Measurements from ENCODE around the gene OCSTAMP. TPM values are rescaled to one million over a fixed set of nuclear protein-coding genes. Genes with fewer than 3 reads are reported as not detected.
A peak's percentile ranks its signal among the peaks of the same experiment; 100 is the strongest.

Gene OCSTAMP
- total and polyA plus RNA-seq, 12 donors = 0.16 to 0.17 TPM; not detected in 10

DNA sequence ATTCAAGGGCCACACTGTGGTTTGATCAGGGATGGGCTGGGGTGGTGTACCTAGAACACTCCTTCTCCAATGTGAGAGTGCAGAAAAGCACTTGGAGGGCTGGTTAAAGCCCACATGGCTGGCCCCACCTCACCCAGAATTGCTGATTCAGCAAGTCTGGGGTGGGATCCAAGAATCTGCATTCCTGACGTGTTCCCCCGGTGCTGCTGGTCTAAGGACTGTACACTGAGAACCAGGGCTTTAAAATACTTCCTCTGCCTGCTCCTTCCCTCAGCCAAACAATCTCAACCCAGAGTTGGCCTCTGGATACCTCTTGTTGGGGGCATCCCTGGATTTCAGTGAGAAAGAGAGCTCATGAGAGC, 13.4 kb upstream of the OCSTAMP start:
- Histone ChIP-seq H3K36me3 (replicated peaks in 1 of 2) (no peaks in the 10 kb centered on the region), H3K27ac (no peak overlapping the region), H3K4me3 (no peak overlapping the region), H3K4me1 (replicated peaks in 1 of 2) (peaks cover 0 to 4% of the 10 kb centered on the region in 2 donors), H3K9me3 (replicated peaks in 1 of 3) (no peaks in the 10 kb centered on the region), H3K27me3 (no peaks in the 10 kb centered on the region)
- intact Hi-C loops (cut with DNase I) = no loop called here
- DNase-seq = no peak
- 62 to 74% (median 68%) methylated on average over 2 of the region's 2 CpGs for WGBS, 4 donors
- TF ChIP-seq, protein P1, sequence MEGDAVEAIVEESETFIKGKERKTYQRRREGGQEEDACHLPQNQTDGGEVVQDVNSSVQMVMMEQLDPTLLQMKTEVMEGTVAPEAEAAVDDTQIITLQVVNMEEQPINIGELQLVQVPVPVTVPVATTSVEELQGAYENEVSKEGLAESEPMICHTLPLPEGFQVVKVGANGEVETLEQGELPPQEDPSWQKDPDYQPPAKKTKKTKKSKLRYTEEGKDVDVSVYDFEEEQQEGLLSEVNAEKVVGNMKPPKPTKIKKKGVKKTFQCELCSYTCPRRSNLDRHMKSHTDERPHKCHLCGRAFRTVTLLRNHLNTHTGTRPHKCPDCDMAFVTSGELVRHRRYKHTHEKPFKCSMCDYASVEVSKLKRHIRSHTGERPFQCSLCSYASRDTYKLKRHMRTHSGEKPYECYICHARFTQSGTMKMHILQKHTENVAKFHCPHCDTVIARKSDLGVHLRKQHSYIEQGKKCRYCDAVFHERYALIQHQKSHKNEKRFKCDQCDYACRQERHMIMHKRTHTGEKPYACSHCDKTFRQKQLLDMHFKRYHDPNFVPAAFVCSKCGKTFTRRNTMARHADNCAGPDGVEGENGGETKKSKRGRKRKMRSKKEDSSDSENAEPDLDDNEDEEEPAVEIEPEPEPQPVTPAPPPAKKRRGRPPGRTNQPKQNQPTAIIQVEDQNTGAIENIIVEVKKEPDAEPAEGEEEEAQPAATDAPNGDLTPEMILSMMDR (IDR thresholded peaks at IDR 0.05) = no peak
- TF ChIP-seq POLR2A (IDR thresholded peaks at IDR 0.05) = no peak

DNA sequence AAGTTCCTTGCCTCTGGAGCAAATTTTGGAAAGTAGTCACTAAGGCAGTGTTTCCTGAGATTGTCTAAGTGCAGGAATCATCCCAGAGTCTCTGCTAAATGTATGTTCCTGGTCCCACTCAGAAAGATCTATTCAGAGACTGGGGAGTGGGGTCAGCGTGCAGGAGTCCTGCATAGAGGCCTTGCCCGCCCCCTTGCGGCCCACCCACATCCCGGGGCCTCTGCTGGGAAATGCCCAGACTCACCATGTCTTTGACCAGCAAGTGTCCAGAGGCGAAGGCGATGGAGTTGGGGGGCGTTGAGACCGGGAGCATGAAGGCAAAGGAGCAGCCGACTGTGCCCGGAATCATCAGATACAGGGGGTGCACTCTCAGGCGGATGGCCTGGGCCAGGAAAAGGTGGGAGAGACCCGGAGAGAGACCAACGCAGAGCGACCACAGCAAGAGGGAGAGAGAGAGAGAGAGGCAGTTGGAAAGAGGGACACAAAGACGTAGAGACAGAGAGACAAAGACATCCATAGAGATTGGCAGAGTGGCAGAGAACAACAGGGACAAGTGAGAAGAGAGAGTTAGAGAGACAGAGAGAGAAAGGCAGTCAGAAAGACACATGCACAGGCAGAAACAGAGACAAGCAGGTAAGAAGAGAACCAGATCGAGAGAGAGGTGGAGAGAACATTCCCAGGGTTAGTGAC, 12.9 kb upstream of the OCSTAMP start:
- Histone ChIP-seq H3K36me3 (replicated peaks in 1 of 2) (no peaks in the 10 kb centered on the region), H3K4me1 (replicated peaks in 1 of 2) (peaks cover 0 to 4% of the 10 kb centered on the region in 2 donors), H3K9me3 (replicated peaks in 1 of 3) (no peaks in the 10 kb centered on the region), H3K27me3 (no peaks in the 10 kb centered on the region), H3K27ac (peak overlapping the region in 1 of 5 donors; percentile 38), H3K4me3 (peak overlapping the region in 1 of 4 donors; percentile 18)
- WGBS, 4 donors = 85 to 91% (median 89%) methylated on average over 16 of the region's 16 CpGs
- TF ChIP-seq, protein P1 (IDR thresholded peaks at IDR 0.05) = no peak
- no peak for TF ChIP-seq POLR2A (IDR thresholded peaks at IDR 0.05)
- no peak for DNase-seq
- intact Hi-C loops (cut with DNase I) = no loop called here

DNA sequence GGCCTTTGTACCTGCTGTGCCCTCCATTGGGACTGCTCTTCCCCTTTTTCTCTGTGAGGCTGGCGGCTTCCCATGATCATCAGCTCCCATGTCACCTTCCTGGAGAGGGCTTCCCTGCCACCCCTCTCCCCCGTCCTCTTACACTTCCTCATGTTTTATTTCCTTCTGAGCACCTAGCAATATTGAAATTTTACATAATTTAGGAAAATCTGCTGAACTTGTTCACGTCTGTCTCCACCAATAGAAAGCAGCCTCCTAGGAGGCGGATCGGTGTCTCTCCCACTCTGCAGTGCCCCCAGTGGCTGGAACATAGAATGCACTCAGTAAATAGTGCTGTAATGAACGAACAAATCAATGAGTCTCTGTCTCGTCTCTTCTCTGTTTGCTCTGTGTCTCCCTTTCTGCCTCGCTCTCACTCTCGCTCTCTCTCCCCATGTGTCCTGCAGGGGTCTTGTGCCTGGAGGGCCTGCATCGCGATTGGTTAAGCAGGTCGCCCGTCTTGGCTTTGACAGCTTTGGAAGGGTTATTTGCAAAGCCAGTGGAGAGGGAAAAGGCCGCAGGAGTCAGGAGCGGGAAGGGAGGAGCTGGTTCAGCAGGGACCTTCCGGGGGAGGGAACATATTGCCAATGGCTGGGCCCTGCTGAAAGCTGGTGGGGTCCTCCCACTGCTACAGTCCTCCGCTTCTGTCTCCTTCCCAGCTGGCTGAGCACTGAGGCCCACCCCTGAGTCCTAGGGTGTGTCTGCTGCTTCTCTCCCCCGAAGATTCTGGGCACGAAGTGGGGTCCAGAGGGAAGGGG, 12.1 kb upstream of the OCSTAMP start:
- Histone ChIP-seq H3K4me1 (replicated peaks in 1 of 2) (peaks cover 0 to 4% of the 10 kb centered on the region in 2 donors), H3K27ac (peak overlapping the region in 2 of 5 donors; percentile 30 to 38), H3K9me3 (replicated peaks in 1 of 3) (no peaks in the 10 kb centered on the region), H3K27me3 (no peaks in the 10 kb centered on the region), H3K4me3 (peak overlapping the region in 1 of 4 donors; percentile 18), H3K36me3 (replicated peaks in 1 of 2) (no peaks in the 10 kb centered on the region)
- DNase-seq = peak; percentile 60 to 90 (median 73)
- WGBS, 4 donors = 17 to 20% (median 19%) methylated on average over 19 of the region's 19 CpGs
- TF ChIP-seq, protein P1 (IDR thresholded peaks at IDR 0.05) = peak; percentile 66 to 95 (median 90)
- no peak for TF ChIP-seq POLR2A (IDR thresholded peaks at IDR 0.05)
- intact Hi-C loops (cut with DNase I) = no loop called here

DNA sequence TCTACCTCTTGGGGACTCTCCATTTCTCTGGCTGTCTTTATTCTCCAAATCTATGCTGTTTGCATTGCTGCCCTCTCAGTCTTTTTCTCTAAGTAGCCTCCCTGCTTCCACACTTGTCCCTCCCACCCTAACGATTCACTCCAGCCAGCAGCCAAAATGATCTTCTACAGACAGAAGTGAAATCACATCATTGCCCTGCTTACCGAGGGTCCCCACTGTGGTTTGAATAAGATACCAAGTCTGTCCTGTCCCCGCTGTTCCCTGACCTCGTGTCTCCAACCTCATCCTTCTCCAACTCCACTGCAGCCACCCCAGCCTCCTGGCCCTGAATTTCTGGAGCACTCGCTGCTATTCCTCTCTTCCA, 11.5 kb upstream of the OCSTAMP start:
- Histone ChIP-seq H3K27me3 (no peaks in the 10 kb centered on the region), H3K36me3 (replicated peaks in 1 of 2) (no peaks in the 10 kb centered on the region), H3K9me3 (replicated peaks in 1 of 3) (no peaks in the 10 kb centered on the region), H3K4me1 (replicated peaks in 1 of 2) (peaks cover 0 to 4% of the 10 kb centered on the region in 2 donors), H3K4me3 (peak overlapping the region in 1 of 4 donors; percentile 18), H3K27ac (peak overlapping the region in 2 of 5 donors; percentile 30 to 38)
- DNase-seq = no peak
- WGBS, 4 donors = 34 to 49% (median 37%) methylated on average over 5 of the region's 5 CpGs
- intact Hi-C loops (cut with DNase I) = no loop called here
- TF ChIP-seq POLR2A (IDR thresholded peaks at IDR 0.05) = no peak
- TF ChIP-seq, protein P1 (IDR thresholded peaks at IDR 0.05) = no peak

Data from adrenal gland (tissue), 12 donors.